Tibial artery (tissue), 4 donors: ENCODE data around the gene PDLIM3.
A peak's percentile ranks its signal among the peaks of the same experiment; 100 is the strongest.

Experiments
- DNase-seq, 2 donors: peaks; one replicate each; pipeline ENCODE4 v3.0.0-alpha.2; 2019
- H3K27ac ChIP-seq, 2 donors: fragments of 200-600 bp; sonication (generic) in 1 of 2; 1 replicate in 1 of 2; 2 replicates in 1 of 2; pipeline ENCODE4 v1.5.1; 2018 to 2019; ENCODE audit warnings: mild to moderate bottlenecking in 1 of 2
- H3K27me3 ChIP-seq, 2 donors: fragments of 200-600 bp; sonication (generic) in 1 of 2; one replicate each; pipeline versions ENCODE4 v1.5.1 to v1.6.0; 2016 to 2019
- H3K36me3 ChIP-seq, 3 donors: fragments of 200-600 bp; sonication (generic) in 2 of 3; one replicate each; pipeline ENCODE4 v1.5.1; 2016 to 2019; ENCODE audit warnings: mild to moderate bottlenecking in 2 of 3
- H3K4me1 ChIP-seq, 4 donors: fragments of 200-600 bp; sonication (generic) in 2 of 4; 1 replicate in 3 of 4; 2 replicates in 1 of 4; pipeline ENCODE4 v1.5.1; 2016 to 2019
- H3K4me3 ChIP-seq, 2 donors: fragments of 200-600 bp; sonication (generic) in 1 of 2; 1 replicate in 1 of 2; 2 replicates in 1 of 2; pipeline ENCODE4 v1.5.1; 2018 to 2019; ENCODE audit warnings: mild to moderate bottlenecking in 2 of 2
- H3K9me3 ChIP-seq, 3 donors: fragments of 200-600 bp; sonication (generic) in 1 of 3; one replicate each; pipeline ENCODE4 v1.5.1; 2016 to 2019
- CTCF ChIP-seq, 2 experiments: fragments of 200-600 bp in 1 of 2; fragments of 450-650 bp in 1 of 2; IDR thresholded peaks; one replicate each; pipeline ENCODE4 v1.5.1; 2017 to 2019; ENCODE audit warnings: antibody characterized with exemption in 2 of 2, mild to moderate bottlenecking in 1 of 2, moderate library complexity in 1 of 2
- intact Hi-C: fragments of 100-400 bp; cut with DNase I; formaldehyde crosslinking; loops from one replicate; pipeline ENCODE4 v1.15.0; 2023; ENCODE audit warnings: low total_unique reads

PDLIM3 gene

GRCh38 chr4:185510806-185511205 lies 24.5 kb downstream of the PDLIM3 start:
- Histone ChIP-seq H3K4me1 (peaks cover 0 to 33% (median 5%) of the 10 kb centered on the region in 4 donors), H3K9me3 (no peaks in the 10 kb centered on the region), H3K36me3 (peaks cover 32 to 42% (median 39%) of the 10 kb centered on the region in 3 donors), H3K27me3 (no peaks in the 10 kb centered on the region), H3K4me3 (no peak overlapping the region), H3K27ac (peak overlapping the region in 1 of 2 donors; percentile 38)
- intact Hi-C loops: no loop called here
- no peak for TF ChIP-seq CTCF (IDR thresholded peaks at IDR 0.05)
- DNase-seq: no peak

GRCh38 chr4:185508181-185508580 lies 27.1 kb downstream of the PDLIM3 start:
- Histone ChIP-seq H3K36me3 (peaks cover 27 to 35% (median 27%) of the 10 kb centered on the region in 3 donors), H3K27ac (peak overlapping the region in 1 of 2 donors; percentile 32), H3K4me3 (no peak overlapping the region), H3K4me1 (peaks cover 0 to 40% (median 3%) of the 10 kb centered on the region in 4 donors), H3K9me3 (no peaks in the 10 kb centered on the region), H3K27me3 (no peaks in the 10 kb centered on the region)
- TF ChIP-seq CTCF (IDR thresholded peaks at IDR 0.05): no peak
- intact Hi-C loops: no loop called here
- no peak for DNase-seq

GRCh38 chr4:185506422-185506821 lies 28.9 kb downstream of the PDLIM3 start:
- H3K9me3 ChIP-seq: no peaks in the 10 kb centered on the region
- intact Hi-C loops: no loop called here
- TF ChIP-seq CTCF (IDR thresholded peaks at IDR 0.05): no peak
- DNase-seq: no peak
- H3K4me1 ChIP-seq: peaks cover 0 to 28% (median 2%) of the 10 kb centered on the region in 4 donors
- peak overlapping the region; percentile 61 to 78 for H3K27ac ChIP-seq
- H3K27me3 ChIP-seq: no peaks in the 10 kb centered on the region
- peaks cover 37 to 47% (median 39%) of the 10 kb centered on the region in 3 donors for H3K36me3 ChIP-seq
- no peak overlapping the region for H3K4me3 ChIP-seq

DNA sequence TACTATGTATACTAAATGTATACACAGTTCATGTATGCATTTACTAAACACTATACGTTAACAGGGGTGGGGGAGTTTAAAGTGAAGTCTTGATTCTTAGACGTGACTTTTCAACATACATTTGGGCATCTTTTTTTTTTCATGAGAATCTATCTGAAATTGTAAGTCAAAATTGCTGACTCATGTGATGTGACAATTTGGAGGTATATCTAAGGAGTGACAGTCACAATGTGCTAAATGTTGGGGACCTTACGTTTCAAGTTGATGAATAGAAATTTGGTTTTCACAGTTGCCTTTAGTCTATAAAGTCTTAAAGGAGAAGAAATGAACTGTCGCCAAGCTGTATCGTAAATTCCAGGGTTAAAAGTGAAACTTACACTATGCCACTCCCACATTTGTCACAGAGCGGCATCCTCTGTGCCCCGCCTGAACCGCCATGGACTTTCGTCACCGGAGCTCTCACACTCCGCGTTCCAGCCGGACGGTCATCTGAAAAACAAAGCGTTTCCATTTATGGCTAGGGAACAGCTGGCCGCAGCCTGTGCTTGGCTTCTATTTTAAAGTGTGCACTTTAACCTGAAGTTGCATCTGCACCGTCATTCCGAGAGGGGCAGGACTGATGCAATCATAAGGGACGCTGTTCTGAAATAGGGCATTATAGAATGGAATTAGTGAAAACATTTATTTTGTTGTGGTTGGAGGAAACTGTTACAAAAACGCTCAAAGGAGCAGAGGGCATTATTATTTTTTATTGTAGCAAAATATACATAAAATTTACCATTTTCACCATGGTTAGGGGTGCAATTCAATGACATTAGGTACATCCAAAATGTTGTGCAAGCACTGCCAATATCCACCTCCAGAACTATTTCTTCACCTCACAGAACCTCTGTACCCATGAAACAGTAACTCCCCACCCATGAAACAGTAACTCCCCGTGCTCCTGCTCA lies 30.9 kb downstream of the PDLIM3 start:
- no peak for TF ChIP-seq CTCF (IDR thresholded peaks at IDR 0.05)
- H3K36me3 ChIP-seq: peaks cover 38 to 55% (median 44%) of the 10 kb centered on the region in 3 donors
- H3K9me3 ChIP-seq: no peaks in the 10 kb centered on the region
- peak; percentile 74 to 95 for DNase-seq
- peak overlapping the region; percentile 61 to 78 for H3K27ac ChIP-seq
- H3K4me3 ChIP-seq: peak overlapping the region; percentile 8 to 32
- peaks cover 0 to 36% (median 8%) of the 10 kb centered on the region in 4 donors for H3K4me1 ChIP-seq
- no peaks in the 10 kb centered on the region for H3K27me3 ChIP-seq
- intact Hi-C loops: no loop called here

GRCh38 chr4:185502386-185502785 lies 32.9 kb downstream of the PDLIM3 start:
- DNase-seq: no peak
- no peaks in the 10 kb centered on the region for H3K9me3 ChIP-seq
- intact Hi-C loops: no loop called here
- peaks cover 0 to 44% (median 11%) of the 10 kb centered on the region in 4 donors for H3K4me1 ChIP-seq
- TF ChIP-seq CTCF (IDR thresholded peaks at IDR 0.05): no peak
- H3K27me3 ChIP-seq: no peaks in the 10 kb centered on the region
- H3K4me3 ChIP-seq: no peak overlapping the region
- H3K36me3 ChIP-seq: peaks cover 34 to 52% (median 44%) of the 10 kb centered on the region in 3 donors
- H3K27ac ChIP-seq: peak overlapping the region in 1 of 2 donors; percentile 78
